ENCODE measurements around the gene TXNDC2. TPM values are rescaled to one million over a fixed set of nuclear protein-coding genes. Genes with fewer than 3 reads are reported as not detected.
A peak's percentile ranks its signal among the peaks of the same experiment; 100 is the strongest.

Gene TXNDC2
- total RNA-seq (under 1 TPM in 1 of 2 donors, not detected in 1; 0.17 TPM), polyA plus RNA-seq (ENCODE audit: insufficient read length in 2 of 2) (under 1 TPM; 0.27 to 0.35 TPM)
- long read RNA-seq, donor 1, result 0 reads
- long read RNA-seq, donor 2, result 0 reads
- long read RNA-seq, donor 3, result 0 reads
- long read RNA-seq, donor 4, result 0 reads

- no peaks in the 10 kb centered on the region for H3K4me1 ChIP-seq (ENCODE audit: control insufficient read depth, insufficient read depth, low read length)
- no peak within 1 kb of the TSS for H3K4me3 ChIP-seq (ENCODE audit: low read depth, low read length)
- WGBS (ENCODE audit: insufficient coverage), result 96% methylated on average over 7 of the region's 8 CpGs
- H3K27ac ChIP-seq (ENCODE audit: low read depth, low read length), result no peak within 1 kb of the TSS
- no peaks in the 10 kb centered on the region for H3K36me3 ChIP-seq (ENCODE audit: control insufficient read depth, insufficient read depth, low read length)
- no peaks in the 10 kb centered on the region for H3K27me3 ChIP-seq (ENCODE audit: control insufficient read depth, insufficient read depth, low read length)
- H3K9me3 ChIP-seq (ENCODE audit: control insufficient read depth, insufficient read depth, low read length), result no peaks in the 10 kb centered on the region
- DNase-seq (ENCODE audit: low read depth in 4 of 6, low spot score in 6 of 6), result no peak
Observed at GRCh38 chr18:9885170-9886004, at the start of gene TXNDC2. TXNDC2 (plus strand) TSS chr18:9885973; CDS start chr18:9886681, 708 bp downstream.

GRCh38 chr18:9838144-9838877 is 47.5 kb upstream of the TXNDC2 start:
- Histone ChIP-seq H3K27ac (ENCODE audit: low read depth, low read length) (no peak overlapping the region), H3K9me3 (ENCODE audit: control insufficient read depth, insufficient read depth, low read length) (no peaks in the 10 kb centered on the region), H3K4me3 (ENCODE audit: low read depth, low read length) (no peak overlapping the region), H3K36me3 (ENCODE audit: control insufficient read depth, insufficient read depth, low read length) (peaks cover 2% of the 10 kb centered on the region), H3K4me1 (ENCODE audit: control insufficient read depth, insufficient read depth, low read length) (peaks cover 7% of the 10 kb centered on the region), H3K27me3 (ENCODE audit: control insufficient read depth, insufficient read depth, low read length) (no peaks in the 10 kb centered on the region)
- 65% methylated on average over 6 of the region's 10 CpGs for WGBS (ENCODE audit: insufficient coverage)
- DNase-seq (ENCODE audit: low read depth in 4 of 6, low spot score in 6 of 6), result peak in 1 of 6 donors; percentile 37

GRCh38 chr18:9839211-9839610 is 46.6 kb upstream of the TXNDC2 start:
- DNase-seq (ENCODE audit: low read depth in 4 of 6, low spot score in 6 of 6), result no peak
- peaks cover 2% of the 10 kb centered on the region for H3K36me3 ChIP-seq (ENCODE audit: control insufficient read depth, insufficient read depth, low read length)
- H3K4me1 ChIP-seq (ENCODE audit: control insufficient read depth, insufficient read depth, low read length), result peaks cover 7% of the 10 kb centered on the region
- H3K9me3 ChIP-seq (ENCODE audit: control insufficient read depth, insufficient read depth, low read length), result no peaks in the 10 kb centered on the region
- H3K27ac ChIP-seq (ENCODE audit: low read depth, low read length), result no peak overlapping the region
- H3K27me3 ChIP-seq (ENCODE audit: control insufficient read depth, insufficient read depth, low read length), result no peaks in the 10 kb centered on the region
- no peak overlapping the region for H3K4me3 ChIP-seq (ENCODE audit: low read depth, low read length)
- over 99% methylated on average over 8 of the region's 8 CpGs for WGBS (ENCODE audit: insufficient coverage)

GRCh38 chr18:9839853-9840252 is 45.9 kb upstream of the TXNDC2 start:
- no peak for DNase-seq (ENCODE audit: low read depth in 4 of 6, low spot score in 6 of 6)
- Histone ChIP-seq H3K36me3 (ENCODE audit: control insufficient read depth, insufficient read depth, low read length) (peaks cover 2% of the 10 kb centered on the region), H3K4me1 (ENCODE audit: control insufficient read depth, insufficient read depth, low read length) (peaks cover 7% of the 10 kb centered on the region), H3K9me3 (ENCODE audit: control insufficient read depth, insufficient read depth, low read length) (no peaks in the 10 kb centered on the region), H3K27me3 (ENCODE audit: control insufficient read depth, insufficient read depth, low read length) (no peaks in the 10 kb centered on the region), H3K4me3 (ENCODE audit: low read depth, low read length) (no peak overlapping the region), H3K27ac (ENCODE audit: low read depth, low read length) (no peak overlapping the region)
- 61% methylated on average over 7 of the region's 10 CpGs for WGBS (ENCODE audit: insufficient coverage)

- Histone ChIP-seq H3K9me3 (ENCODE audit: control insufficient read depth, insufficient read depth, low read length) (no peaks in the 10 kb centered on the region), H3K4me1 (ENCODE audit: control insufficient read depth, insufficient read depth, low read length) (peaks cover 4% of the 10 kb centered on the region), H3K4me3 (ENCODE audit: low read depth, low read length) (no peak overlapping the region), H3K27me3 (ENCODE audit: control insufficient read depth, insufficient read depth, low read length) (no peaks in the 10 kb centered on the region), H3K27ac (ENCODE audit: low read depth, low read length) (no peak overlapping the region), H3K36me3 (ENCODE audit: control insufficient read depth, insufficient read depth, low read length) (peaks cover 2% of the 10 kb centered on the region)
- DNase-seq (ENCODE audit: low read depth in 4 of 6, low spot score in 6 of 6), result no peak
- WGBS (ENCODE audit: insufficient coverage), result 72% methylated on average over 2 of the region's 4 CpGs
Observed at GRCh38 chr18:9841752-9842151, 44.0 kb upstream of the TXNDC2 start.

GRCh38 chr18:9842448-9842847 is 43.3 kb upstream of the TXNDC2 start:
- WGBS (ENCODE audit: insufficient coverage), result 100% methylated on average over 2 of the region's 6 CpGs
- Histone ChIP-seq H3K27ac (ENCODE audit: low read depth, low read length) (no peak overlapping the region), H3K4me1 (ENCODE audit: control insufficient read depth, insufficient read depth, low read length) (peaks cover 4% of the 10 kb centered on the region), H3K4me3 (ENCODE audit: low read depth, low read length) (no peak overlapping the region), H3K27me3 (ENCODE audit: control insufficient read depth, insufficient read depth, low read length) (no peaks in the 10 kb centered on the region), H3K9me3 (ENCODE audit: control insufficient read depth, insufficient read depth, low read length) (no peaks in the 10 kb centered on the region), H3K36me3 (ENCODE audit: control insufficient read depth, insufficient read depth, low read length) (peaks cover 2% of the 10 kb centered on the region)
- DNase-seq (ENCODE audit: low read depth in 4 of 6, low spot score in 6 of 6), result no peak

- no peaks in the 10 kb centered on the region for H3K9me3 ChIP-seq (ENCODE audit: control insufficient read depth, insufficient read depth, low read length)
- H3K4me1 ChIP-seq (ENCODE audit: control insufficient read depth, insufficient read depth, low read length), result peaks cover 3% of the 10 kb centered on the region
- peaks cover 2% of the 10 kb centered on the region for H3K36me3 ChIP-seq (ENCODE audit: control insufficient read depth, insufficient read depth, low read length)
- H3K27me3 ChIP-seq (ENCODE audit: control insufficient read depth, insufficient read depth, low read length), result no peaks in the 10 kb centered on the region
- no peak for DNase-seq (ENCODE audit: low read depth in 4 of 6, low spot score in 6 of 6)
- no peak overlapping the region for H3K27ac ChIP-seq (ENCODE audit: low read depth, low read length)
- no peak overlapping the region for H3K4me3 ChIP-seq (ENCODE audit: low read depth, low read length)
- WGBS (ENCODE audit: insufficient coverage), result 78% methylated on average over 2 of the region's 3 CpGs
Observed at GRCh38 chr18:9845256-9845655, 40.5 kb upstream of the TXNDC2 start.

- no peak overlapping the region for H3K4me3 ChIP-seq (ENCODE audit: low read depth, low read length)
- peaks cover 3% of the 10 kb centered on the region for H3K4me1 ChIP-seq (ENCODE audit: control insufficient read depth, insufficient read depth, low read length)
- WGBS (ENCODE audit: insufficient coverage), result 93% methylated on average over 4 of the region's 10 CpGs
- peaks cover 2% of the 10 kb centered on the region for H3K36me3 ChIP-seq (ENCODE audit: control insufficient read depth, insufficient read depth, low read length)
- no peaks in the 10 kb centered on the region for H3K9me3 ChIP-seq (ENCODE audit: control insufficient read depth, insufficient read depth, low read length)
- H3K27me3 ChIP-seq (ENCODE audit: control insufficient read depth, insufficient read depth, low read length), result no peaks in the 10 kb centered on the region
- DNase-seq (ENCODE audit: low read depth in 4 of 6, low spot score in 6 of 6), result peak in 1 of 6 donors; percentile 46
- H3K27ac ChIP-seq (ENCODE audit: low read depth, low read length), result no peak overlapping the region
Observed at GRCh38 chr18:9846162-9846925, 39.4 kb upstream of the TXNDC2 start.

GRCh38 chr18:9848170-9848879 is 37.4 kb upstream of the TXNDC2 start:
- Histone ChIP-seq H3K4me3 (ENCODE audit: low read depth, low read length) (no peak overlapping the region), H3K4me1 (ENCODE audit: control insufficient read depth, insufficient read depth, low read length) (peaks cover 3% of the 10 kb centered on the region), H3K27me3 (ENCODE audit: control insufficient read depth, insufficient read depth, low read length) (no peaks in the 10 kb centered on the region), H3K9me3 (ENCODE audit: control insufficient read depth, insufficient read depth, low read length) (no peaks in the 10 kb centered on the region), H3K36me3 (ENCODE audit: control insufficient read depth, insufficient read depth, low read length) (no peaks in the 10 kb centered on the region), H3K27ac (ENCODE audit: low read depth, low read length) (no peak overlapping the region)
- peak in 1 of 6 donors; percentile 80 for DNase-seq (ENCODE audit: low read depth in 4 of 6, low spot score in 6 of 6)
- WGBS (ENCODE audit: insufficient coverage), result 97% methylated on average over 2 of the region's 5 CpGs

Measured in spinal cord (tissue), 10 donors.